Neural progenitor cell (in vitro differentiated cells): ENCODE measurements around the gene LGR4.

Experiments
- EZH2 ChIP-seq: fragments of 200-600 bp; sonication (generic); IDR thresholded peaks from 2 replicates; pipeline ENCODE4 v1.6.1; 2017; ENCODE audit warnings: antibody characterized with exemption, mild to moderate bottlenecking, moderate library complexity
- TF ChIP-seq, protein P1 (sequence below): fragments of 200-600 bp; sonication (generic); IDR thresholded peaks from 2 replicates; pipeline ENCODE4 v1.5.1; 2017; ENCODE audit warnings: antibody characterized with exemption, mild to moderate bottlenecking

DNA sequence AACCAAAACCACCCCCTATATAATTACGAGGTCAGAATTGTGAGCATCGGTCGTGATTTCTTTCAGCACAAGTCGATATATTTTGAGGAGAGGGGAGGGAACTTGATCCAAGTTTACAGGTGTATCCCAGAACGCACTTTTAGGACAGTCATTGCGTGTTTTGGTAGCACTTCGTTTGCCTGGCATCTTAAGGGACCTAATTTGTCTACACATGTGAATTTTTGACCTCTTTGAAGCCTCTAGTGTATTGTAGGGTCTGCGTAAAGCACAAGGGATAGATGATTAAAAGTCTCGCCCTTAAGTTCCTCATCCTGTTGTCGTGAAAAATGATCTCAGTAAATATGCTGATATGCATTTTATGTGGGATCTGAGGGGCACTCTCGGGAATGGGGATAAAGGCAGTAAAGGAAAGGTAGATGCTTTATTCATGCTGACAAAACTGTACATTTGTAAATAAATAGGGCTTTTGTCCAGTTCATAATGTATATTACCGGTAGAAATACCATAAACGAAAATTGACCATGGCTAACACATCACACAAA is 108.9 kb downstream of the LGR4 start:
- no peak for TF ChIP-seq EZH2
- TF ChIP-seq, protein P1, sequence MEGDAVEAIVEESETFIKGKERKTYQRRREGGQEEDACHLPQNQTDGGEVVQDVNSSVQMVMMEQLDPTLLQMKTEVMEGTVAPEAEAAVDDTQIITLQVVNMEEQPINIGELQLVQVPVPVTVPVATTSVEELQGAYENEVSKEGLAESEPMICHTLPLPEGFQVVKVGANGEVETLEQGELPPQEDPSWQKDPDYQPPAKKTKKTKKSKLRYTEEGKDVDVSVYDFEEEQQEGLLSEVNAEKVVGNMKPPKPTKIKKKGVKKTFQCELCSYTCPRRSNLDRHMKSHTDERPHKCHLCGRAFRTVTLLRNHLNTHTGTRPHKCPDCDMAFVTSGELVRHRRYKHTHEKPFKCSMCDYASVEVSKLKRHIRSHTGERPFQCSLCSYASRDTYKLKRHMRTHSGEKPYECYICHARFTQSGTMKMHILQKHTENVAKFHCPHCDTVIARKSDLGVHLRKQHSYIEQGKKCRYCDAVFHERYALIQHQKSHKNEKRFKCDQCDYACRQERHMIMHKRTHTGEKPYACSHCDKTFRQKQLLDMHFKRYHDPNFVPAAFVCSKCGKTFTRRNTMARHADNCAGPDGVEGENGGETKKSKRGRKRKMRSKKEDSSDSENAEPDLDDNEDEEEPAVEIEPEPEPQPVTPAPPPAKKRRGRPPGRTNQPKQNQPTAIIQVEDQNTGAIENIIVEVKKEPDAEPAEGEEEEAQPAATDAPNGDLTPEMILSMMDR = no peak
